Fibroblast of the aortic adventitia (primary cell): ENCODE results near the gene STIM1. TPM values are rescaled to one million over a fixed set of nuclear protein-coding genes. Genes with fewer than 3 reads are reported as not detected.
"Not testable (repeated sequence)": the region's sequence is repeated elsewhere in the genome, so short reads cannot be mapped to it uniquely, and the experiment has no call there.

ENCODE experiments used
- DNase-seq: peaks from one replicate; pipeline ENCODE4 v3.0.0-alpha.2; 2010; ENCODE audit warnings: low read depth
- H3K4me3 ChIP-seq: 2 replicates; pipeline ENCODE4 v1.5.1; 2011; ENCODE audit warnings: low read depth, mild to moderate bottlenecking, control low read depth, low read length, moderate library complexity
- total RNA-seq: library from RNA; depleted of rRNA; stranded (reverse); fragments of >200 nt; gene quantifications from 2 replicates; pipeline ENCODE4 v1.2.3, GENCODE V29; 2012; ENCODE audit warnings: low replicate concordance
- TF ChIP-seq, protein P1 (sequence below): IDR thresholded peaks from 2 replicates; pipeline ENCODE4 v1.5.1; 2011; ENCODE audit warnings: mild to moderate bottlenecking, low read length, control low read depth, inconsistent platforms; ENCODE audit not compliant: insufficient read depth

The STIM1 gene
- total RNA-seq, 1 donor, result 21.6 TPM

DNA sequence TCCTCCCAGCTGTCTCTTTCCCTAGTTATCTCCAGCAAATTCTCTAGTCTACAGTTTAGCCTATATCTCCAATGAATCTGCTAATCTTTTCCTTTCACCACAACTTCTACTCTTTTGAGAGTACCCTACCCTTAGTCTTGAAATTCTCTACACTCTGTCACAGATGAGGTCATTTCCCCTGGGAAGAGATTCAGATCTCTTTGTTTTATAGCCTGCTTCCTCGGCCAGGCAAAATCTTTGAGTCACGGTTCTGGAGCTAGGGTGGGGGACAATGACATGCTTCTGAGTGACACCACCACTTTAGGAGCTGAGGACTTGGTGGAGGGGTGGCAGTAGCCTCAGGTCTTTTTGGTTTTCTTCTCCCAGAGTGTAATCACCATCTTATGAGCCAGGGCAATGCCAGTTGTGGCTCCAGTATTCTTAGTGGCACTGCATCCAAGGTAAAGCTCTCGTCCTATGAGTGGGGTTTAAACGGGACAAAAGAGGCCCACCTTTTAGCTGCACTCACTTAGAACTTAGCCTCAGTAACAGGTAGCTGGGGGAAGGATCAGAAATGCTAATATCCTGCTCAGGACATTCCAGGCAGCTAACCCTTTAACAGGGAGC lies 140.6 kb downstream of the STIM1 start:
- peak; percentile 55 for DNase-seq
- H3K4me3 ChIP-seq, result no peak overlapping the region
- TF ChIP-seq, protein P1, sequence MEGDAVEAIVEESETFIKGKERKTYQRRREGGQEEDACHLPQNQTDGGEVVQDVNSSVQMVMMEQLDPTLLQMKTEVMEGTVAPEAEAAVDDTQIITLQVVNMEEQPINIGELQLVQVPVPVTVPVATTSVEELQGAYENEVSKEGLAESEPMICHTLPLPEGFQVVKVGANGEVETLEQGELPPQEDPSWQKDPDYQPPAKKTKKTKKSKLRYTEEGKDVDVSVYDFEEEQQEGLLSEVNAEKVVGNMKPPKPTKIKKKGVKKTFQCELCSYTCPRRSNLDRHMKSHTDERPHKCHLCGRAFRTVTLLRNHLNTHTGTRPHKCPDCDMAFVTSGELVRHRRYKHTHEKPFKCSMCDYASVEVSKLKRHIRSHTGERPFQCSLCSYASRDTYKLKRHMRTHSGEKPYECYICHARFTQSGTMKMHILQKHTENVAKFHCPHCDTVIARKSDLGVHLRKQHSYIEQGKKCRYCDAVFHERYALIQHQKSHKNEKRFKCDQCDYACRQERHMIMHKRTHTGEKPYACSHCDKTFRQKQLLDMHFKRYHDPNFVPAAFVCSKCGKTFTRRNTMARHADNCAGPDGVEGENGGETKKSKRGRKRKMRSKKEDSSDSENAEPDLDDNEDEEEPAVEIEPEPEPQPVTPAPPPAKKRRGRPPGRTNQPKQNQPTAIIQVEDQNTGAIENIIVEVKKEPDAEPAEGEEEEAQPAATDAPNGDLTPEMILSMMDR, result no peak

DNA sequence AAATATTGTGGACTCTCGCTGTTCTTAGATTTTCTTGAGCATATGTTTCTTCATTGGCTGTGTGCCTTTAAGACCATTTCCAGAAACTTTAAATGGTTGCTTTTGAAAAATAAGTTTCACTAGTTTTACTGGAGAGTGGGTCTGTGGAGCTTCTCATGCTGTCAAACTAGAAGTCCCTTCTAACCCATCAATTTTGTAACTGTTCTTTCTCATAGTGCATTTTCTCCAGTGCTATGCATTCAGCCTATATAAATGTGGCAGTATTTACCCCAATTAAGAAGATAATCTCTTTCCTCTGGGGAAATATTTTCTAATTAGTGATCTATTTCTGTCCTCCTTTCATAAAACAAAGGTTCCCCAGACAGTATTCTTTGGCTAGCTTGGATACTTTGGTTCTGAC lies 141.2 kb downstream of the STIM1 start:
- TF ChIP-seq, protein P1, result no peak
- H3K4me3 ChIP-seq, result no peak overlapping the region
- no peak for DNase-seq

DNA sequence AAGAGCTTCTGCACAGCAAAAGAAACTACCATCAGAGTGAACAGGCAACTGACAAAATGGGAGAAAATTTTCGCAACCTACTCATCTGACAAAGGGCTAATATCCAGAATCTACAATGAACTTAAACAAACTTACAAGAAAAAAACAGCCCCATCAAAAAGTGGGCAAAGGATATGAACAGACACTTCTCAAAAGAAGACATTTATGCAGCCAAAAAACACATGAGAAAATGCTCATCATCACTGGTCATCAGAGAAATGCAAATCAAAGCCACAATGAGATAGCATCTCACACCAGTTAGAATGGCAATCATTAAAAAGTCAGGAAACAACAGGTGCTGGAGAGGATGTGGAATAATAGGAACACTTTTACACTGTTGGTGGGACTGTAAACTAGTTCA lies 149.3 kb downstream of the STIM1 start:
- not testable (repeated sequence) for H3K4me3 ChIP-seq, DNase-seq

DNA sequence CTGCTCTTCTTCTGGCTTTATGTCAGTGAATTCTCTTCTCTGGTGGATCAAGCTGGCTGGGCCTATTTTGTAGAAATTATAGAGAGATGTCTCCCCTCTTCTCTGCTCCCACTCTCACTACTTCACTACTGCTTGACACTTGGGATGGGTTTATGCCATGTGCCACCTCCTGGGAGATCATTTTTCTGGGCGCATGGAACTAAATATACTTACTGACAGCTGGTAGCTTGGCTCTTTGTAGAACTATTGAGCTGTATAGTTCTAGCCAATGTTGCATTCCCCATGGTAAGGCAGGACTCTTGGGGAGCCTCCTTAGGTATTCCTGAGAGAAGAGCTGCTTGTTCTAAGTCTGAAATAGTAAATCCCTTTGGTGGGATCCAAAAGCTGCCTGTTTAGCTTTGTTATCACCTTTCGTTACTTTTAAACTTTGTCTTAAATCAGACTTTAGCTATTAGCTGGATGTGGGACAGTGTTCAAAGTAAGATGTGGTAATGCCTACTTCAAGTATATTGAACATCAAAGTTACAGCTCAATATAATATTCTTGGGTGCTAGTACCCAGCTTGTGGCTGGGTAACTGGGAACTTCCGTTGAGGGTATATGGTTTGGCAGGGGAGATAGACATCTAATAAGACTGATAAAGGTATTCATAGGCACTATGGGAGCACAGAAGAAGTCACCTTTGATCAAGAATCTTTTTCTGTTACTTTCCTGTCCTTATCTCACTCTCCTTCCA lies 151.6 kb downstream of the STIM1 start:
- DNase-seq, result no peak
- H3K4me3 ChIP-seq, result no peak overlapping the region
- TF ChIP-seq, protein P1, result no peak

DNA sequence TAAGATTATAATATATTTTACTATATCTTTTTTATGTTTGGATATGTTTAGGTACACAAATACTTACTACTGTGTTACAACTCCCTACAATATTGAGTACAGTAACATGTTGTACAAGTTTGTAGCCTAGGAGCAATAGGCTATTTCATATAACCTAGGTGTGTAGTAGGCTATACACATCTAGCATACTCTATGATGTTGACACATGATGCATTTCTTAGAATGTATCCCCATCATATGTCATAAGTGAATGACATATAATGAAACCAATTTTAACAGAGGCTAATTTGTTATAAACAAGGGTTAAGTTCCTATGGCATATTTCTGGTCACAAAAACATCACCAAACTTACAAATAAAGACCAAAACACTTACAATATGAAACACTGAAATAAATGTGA lies 152.7 kb downstream of the STIM1 start:
- no peak for DNase-seq
- H3K4me3 ChIP-seq, result no peak overlapping the region
- TF ChIP-seq, protein P1, result no peak

DNA sequence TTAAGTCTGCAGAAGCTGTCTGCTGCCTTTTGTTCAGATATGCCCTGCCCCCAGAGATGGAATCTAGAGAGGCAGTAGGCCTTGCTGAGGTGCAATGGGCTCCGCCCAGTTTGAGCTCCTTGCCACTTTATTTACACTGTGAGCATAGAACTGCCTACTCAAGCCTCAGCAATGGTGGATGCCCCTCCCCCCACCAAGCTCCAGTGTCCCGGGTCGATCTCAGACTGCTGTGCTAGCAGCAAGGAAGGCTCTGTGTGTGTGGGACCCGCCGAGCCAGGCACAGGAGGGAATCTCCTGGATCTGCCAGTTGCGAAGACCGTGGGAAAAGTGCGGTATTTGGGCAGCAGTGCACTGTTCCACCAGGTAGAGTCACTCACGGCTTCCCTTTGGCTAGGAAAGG lies 161.1 kb downstream of the STIM1 start:
- H3K4me3 ChIP-seq, DNase-seq: not testable (repeated sequence)

DNA sequence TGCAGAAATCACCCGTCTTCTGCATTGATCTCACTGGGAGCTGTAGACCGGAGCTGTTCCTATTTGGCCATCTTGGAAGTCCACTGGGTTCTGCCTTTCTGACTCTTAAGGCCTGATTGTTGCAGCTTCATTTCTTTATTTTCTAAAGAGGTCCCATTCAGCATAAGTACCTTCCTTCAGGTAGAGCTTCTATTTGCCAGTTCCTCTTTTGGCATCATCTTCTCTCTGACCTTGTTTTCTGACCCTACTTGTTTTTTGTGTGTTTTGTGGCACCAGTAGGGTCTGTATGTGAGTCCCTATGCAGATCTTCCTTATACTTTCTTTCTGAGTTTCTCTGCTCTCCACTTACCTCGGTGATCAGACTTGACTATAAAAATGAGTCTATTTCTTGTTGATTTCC lies 161.7 kb downstream of the STIM1 start:
- TF ChIP-seq, protein P1, result no peak
- no peak for DNase-seq
- H3K4me3 ChIP-seq, result no peak overlapping the region

DNA sequence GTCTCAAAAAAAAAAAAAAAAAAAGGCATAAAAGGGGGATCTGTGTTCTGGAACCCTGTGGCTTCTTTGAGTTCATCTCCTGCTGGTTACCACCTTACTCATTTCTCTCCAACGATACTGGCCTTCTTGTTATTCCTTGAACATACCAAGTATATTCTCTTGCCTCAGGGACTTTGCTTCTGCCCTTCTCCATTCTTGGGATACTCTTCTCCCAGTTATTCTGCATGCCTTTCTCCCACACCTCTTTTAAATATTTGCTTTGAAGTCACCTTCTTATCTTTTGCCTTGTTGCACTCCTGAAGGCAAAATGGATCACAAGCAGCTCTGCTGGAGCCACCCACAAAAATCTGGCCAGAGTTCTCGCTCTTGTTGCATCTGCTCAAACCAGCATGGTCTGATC lies 163.2 kb downstream of the STIM1 start:
- no peak for DNase-seq
- TF ChIP-seq, protein P1, result no peak

More for the DNA sequence above, 163.2 kb downstream of the STIM1 start:
- no peak overlapping the region for H3K4me3 ChIP-seq
